ENCODE data around the gene PCLO. TPM values are rescaled to one million over a fixed set of nuclear protein-coding genes. Genes with fewer than 3 reads are reported as not detected.

The PCLO gene
- total and polyA plus RNA-seq, 2 of the 8 experiments (the other 6 are each of a cell fraction or from before 2014, with no cell fraction given), result 1.5 to 3.2 TPM

- Histone ChIP-seq H2AK5ac (ENCODE audit: low read depth, low read length) (no peak overlapping the region), H3K18ac (ENCODE audit: extremely low read depth, low read length) (no peak overlapping the region), H2BK12ac (ENCODE audit: low read depth, low read length) (no peak overlapping the region), H4K20me1 (replicated peaks in 1 of 2; ENCODE audit: control insufficient read depth in 1 of 2, insufficient read depth in 2 of 2, low read length in 2 of 2) (no peaks in the 10 kb centered on the region), H3K9ac (replicated peaks in 1 of 4; ENCODE audit: extremely low read depth in 1 of 4, low read depth in 3 of 4, low read length in 3 of 4) (no peak overlapping the region), H3K23me2 (ENCODE audit: low read depth, low read length) (no peaks in the 10 kb centered on the region), H2BK5ac (ENCODE audit: low read depth, low read length) (no peak overlapping the region), H2AFZ (ENCODE audit: low read length) (no peak overlapping the region), H3K4me2 (ENCODE audit: insufficient read depth in 1 of 2, low read depth in 2 of 2, low read length in 2 of 2) (no peak overlapping the region), H4K8ac (ENCODE audit: extremely low read depth, insufficient read depth, low read length) (no peak overlapping the region), H3K27me3 (replicated peaks in 1 of 4; ENCODE audit: control insufficient read depth in 3 of 4, extremely low read depth in 1 of 4, insufficient read depth in 3 of 4, low read length in 3 of 4) (no peaks in the 10 kb centered on the region), H3K79me1 (ENCODE audit: low read depth, low read length) (no peaks in the 10 kb centered on the region), H3K4me1 (replicated peaks in 1 of 4; ENCODE audit: control insufficient read depth in 3 of 4, insufficient read depth in 4 of 4, low read length in 3 of 4) (peaks cover 0 to under 1% (median under 1%) of the 10 kb centered on the region in 4 experiments; a peak in 1 of 7 replicates), H3K56ac (replicated peaks; ENCODE audit: insufficient read length, low read depth, low read length) (no peak overlapping the region), H3K23ac (ENCODE audit: insufficient read length) (no peak overlapping the region), H4K5ac (ENCODE audit: insufficient read length, low read depth, low read length) (no peak overlapping the region), H2BK120ac (replicated peaks; ENCODE audit: low read depth, low read length) (no peak overlapping the region), H2BK20ac (ENCODE audit: low read length) (no peak overlapping the region), H3K4me3 (ENCODE audit: extremely low read depth in 1 of 4, insufficient read depth in 2 of 4, low read depth in 3 of 4, low read length in 4 of 4) (no peak overlapping the region), H3K14ac (ENCODE audit: insufficient read length) (no peak overlapping the region), H4K91ac (replicated peaks; ENCODE audit: insufficient read length, low read length) (no peak overlapping the region), H3K36me3 (ENCODE audit: control insufficient read depth in 2 of 4, insufficient read depth in 4 of 4, low read length in 3 of 4) (no peaks in the 10 kb centered on the region), H3K9me3 (ENCODE audit: insufficient read depth in 2 of 2, low read depth in 1 of 2, low read length in 1 of 2) (no peaks in the 10 kb centered on the region), H3K4ac (replicated peaks; ENCODE audit: insufficient read length, low read depth, low read length) (no peak overlapping the region), H3K27ac (ENCODE audit: low read depth, low read length) (no peak overlapping the region), H2BK15ac (ENCODE audit: low read length) (no peak overlapping the region), H3K79me2 (ENCODE audit: control insufficient read depth in 1 of 2, insufficient read depth in 2 of 2, low read length in 2 of 2) (no peaks in the 10 kb centered on the region)
- ChIA-PET POLR2A (ENCODE audit: partially characterized antibody) (no interaction called here), CTCF (ENCODE audit: partially characterized antibody) (interaction anchor here (0.6 to 3.8 kb wide), 27 partner anchors 8 to 869 kb away, joined by 3 to 30 read pairs (median 4); no protein-coding TSS in a partner anchor)
- WGBS, 2 experiments (ENCODE audit: extremely low coverage in 1 of 2, insufficient coverage in 1 of 2, insufficient read length in 1 of 2, insufficient replicate concordance in 2 of 2, low coverage in 1 of 2, low lambda C conversion rate in 2 of 2, missing lambda C conversion rate in 1 of 2), result 40% methylated on average over 4 of the region's 4 CpGs; no CpG with 5 or more reads in 1 of the 2 experiments
- peak; percentile 86 for FAIRE-seq
- no peak for DNase-seq (ENCODE audit: low read depth in 1 of 2, low spot score in 2 of 2)
- TF ChIP-seq, protein P1, sequence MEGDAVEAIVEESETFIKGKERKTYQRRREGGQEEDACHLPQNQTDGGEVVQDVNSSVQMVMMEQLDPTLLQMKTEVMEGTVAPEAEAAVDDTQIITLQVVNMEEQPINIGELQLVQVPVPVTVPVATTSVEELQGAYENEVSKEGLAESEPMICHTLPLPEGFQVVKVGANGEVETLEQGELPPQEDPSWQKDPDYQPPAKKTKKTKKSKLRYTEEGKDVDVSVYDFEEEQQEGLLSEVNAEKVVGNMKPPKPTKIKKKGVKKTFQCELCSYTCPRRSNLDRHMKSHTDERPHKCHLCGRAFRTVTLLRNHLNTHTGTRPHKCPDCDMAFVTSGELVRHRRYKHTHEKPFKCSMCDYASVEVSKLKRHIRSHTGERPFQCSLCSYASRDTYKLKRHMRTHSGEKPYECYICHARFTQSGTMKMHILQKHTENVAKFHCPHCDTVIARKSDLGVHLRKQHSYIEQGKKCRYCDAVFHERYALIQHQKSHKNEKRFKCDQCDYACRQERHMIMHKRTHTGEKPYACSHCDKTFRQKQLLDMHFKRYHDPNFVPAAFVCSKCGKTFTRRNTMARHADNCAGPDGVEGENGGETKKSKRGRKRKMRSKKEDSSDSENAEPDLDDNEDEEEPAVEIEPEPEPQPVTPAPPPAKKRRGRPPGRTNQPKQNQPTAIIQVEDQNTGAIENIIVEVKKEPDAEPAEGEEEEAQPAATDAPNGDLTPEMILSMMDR (IDR thresholded peaks at IDR 0.05; ENCODE audit: control extremely low read depth in 1 of 3, insufficient read depth in 1 of 3, low read depth in 1 of 3, low read length in 3 of 3), result peak in 2 of 3 experiments; percentile 55 to 73; a peak in 2 of 4 replicates
Observed at GRCh38 chr7:82810558-82811259, 352.0 kb downstream of the PCLO start.
